ENCODE data around the gene TENT4B.
"Not testable (repeated sequence)": the region's sequence is repeated elsewhere in the genome, so short reads cannot be mapped to it uniquely, and the experiment has no call there.

The TENT4B gene

DNA sequence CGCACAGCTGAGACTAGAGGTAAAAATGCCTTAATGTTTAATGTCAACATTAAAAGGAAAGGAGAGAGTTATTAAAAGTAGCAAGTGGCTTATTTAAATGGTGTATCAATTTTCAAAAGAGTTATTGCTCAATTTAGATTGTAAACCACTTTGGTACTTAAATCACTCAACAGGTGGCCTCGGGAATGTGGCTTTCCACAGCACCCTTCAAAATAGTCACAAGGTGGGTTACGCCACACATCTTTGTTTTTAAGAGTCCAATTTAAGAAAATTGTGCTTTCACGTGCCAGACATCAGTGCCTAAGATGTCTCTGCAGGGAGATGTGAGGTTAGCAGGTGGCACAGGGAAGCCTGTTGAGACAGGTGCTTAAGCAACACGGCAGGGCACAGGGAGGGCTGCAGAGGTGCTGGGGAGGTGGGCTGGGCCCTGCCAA, 85.8 kb downstream of the TENT4B start:
- no peak for DNase-seq

DNA sequence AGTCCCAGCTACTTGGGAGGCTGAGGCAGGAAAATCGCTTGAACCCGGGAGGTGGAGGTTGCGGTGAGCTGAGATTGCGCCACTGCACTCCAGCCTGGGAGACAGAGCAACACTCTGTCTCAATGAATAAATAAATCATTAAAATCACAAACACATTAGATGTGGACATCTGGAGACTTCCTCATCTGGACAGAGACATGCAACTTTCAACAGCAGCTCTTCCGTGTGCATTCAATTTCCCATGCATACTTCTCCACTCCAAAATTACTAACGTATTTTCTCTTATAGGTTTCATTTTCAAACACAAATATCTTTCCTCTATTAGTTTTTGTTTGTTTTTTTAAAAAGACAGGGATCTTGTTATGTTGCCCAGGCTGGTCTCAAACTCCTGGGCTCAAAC, 89.9 kb downstream of the TENT4B start:
- not testable (repeated sequence) for DNase-seq

- DNase-seq = no peak
Measured at GRCh38 chr16:50244140-50244503, 91.0 kb downstream of the TENT4B start.

DNA sequence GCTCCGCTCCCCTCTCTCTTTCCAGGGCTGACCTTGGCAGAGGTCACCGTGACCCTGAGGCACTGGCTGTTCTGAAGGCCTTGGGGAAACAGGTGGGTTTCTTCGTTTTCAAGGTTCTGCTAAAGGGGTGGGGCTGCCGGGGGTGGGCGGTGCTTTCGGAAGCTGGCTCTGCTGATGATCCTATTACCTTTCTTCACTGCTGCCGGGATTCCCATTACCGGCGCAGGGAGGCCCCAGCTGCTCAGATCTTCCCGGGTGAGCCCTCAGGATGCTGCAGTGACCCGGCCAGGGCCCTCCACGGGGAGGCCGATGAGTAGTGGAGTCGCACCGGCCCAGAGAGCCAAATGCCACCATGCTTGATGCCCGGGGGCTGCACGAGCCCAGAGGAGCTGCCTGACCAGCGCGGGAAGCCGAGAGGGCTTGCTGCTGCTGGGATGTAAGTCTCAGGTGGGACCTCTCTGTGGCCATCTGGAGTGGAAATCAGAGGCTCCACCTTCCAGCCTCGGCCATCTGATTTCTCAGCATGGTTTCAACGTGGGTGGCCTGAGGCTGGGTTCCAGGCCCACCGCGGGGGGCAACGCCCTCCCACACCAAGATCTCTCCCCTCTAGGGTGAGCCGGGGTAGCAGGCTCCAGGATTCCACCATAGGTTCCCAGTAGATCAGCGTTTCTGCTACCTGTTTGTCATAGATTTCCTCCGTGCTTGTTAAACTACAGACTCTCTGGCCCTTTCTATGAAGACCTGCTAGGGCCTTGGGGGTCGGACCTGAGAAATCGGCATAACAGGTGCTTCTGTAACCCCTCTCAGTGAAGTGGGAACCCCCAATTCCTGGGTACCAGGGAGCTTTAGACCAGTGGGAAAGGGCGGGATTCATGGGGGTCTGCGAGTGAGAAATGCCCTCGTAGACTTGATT, 91.7 kb downstream of the TENT4B start:
- no peak for DNase-seq

- DNase-seq = peak; percentile 70
Measured at GRCh38 chr16:50245417-50246298, 92.6 kb downstream of the TENT4B start.

GRCh38 chr16:50246299-50247122, 93.4 kb downstream of the TENT4B start:
- no peak for DNase-seq

GRCh38 chr16:50247123-50247905, 94.2 kb downstream of the TENT4B start:
- DNase-seq = no peak

GRCh38 chr16:50247906-50248608, 95.0 kb downstream of the TENT4B start:
- no peak for DNase-seq

GRCh38 chr16:50248845-50249244, 95.7 kb downstream of the TENT4B start:
- no peak for DNase-seq

DNA sequence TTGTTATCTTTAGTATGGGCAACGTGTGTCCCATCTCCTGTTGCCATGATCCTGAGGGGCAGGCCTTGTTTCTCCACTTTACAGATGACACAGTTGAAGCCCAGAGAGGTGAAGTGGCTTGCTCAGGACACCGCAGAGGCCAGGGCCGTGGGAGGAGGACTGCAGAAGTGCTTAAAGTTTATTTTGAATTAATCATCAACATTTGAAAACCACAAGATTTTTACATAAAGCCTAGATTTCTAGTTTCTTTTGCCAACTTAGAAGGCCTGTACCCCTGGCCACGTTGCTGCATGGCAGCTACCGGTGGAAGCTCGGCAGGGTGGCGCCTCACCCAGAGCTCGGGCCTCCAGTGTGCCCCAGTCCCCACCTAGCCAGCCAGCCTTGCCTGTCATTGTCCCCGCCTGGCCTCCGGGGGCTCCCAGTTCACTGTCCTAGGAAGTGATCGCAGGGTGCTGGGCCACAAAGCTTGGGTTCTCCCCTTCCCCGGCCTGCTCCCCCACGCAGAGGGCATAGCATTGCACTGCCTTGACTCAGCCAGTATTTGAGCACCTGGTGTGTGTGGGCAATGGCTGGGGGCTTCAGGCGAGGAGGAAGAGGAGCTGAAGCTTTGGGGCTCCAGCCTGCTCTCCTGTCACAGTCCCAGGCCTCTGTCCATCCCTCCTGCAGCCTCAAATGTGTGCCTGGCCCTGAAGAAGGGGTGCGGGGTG, 98.4 kb downstream of the TENT4B start:
- no peak for DNase-seq

DNA sequence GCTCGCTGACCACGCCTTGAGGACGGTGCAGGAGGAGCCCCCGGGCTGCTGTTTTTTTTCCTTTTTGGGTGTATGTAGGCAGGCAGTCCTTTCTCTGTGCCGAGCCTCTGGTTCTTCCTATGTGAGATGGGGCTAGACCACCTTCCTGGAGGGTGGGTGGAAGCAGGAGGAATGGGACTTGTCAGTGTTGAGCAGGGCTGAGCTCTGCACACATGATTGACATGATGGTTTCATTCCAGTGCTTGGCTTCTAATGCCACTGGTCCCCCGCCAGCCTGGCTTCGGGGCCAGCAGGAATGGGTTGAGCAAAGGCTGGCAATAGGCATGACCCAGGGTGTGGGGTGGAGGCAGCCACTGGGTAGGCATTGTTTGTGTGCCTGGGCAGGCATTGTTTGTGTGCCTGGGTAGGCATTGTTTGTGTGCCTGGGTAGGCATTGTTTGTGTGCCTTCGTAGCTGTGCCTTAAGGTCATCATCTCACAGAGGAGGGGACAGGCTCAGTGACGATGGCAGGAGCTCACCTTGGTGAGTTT, 99.0 kb downstream of the TENT4B start:
- no peak for DNase-seq

- no peak for DNase-seq
Measured at GRCh38 chr16:50252874-50253513, 99.9 kb downstream of the TENT4B start.

- no peak for DNase-seq
Measured at GRCh38 chr16:50253514-50253910, 100.4 kb downstream of the TENT4B start.

GRCh38 chr16:50254072-50254471, 101.0 kb downstream of the TENT4B start:
- DNase-seq = no peak

- DNase-seq = no peak
Measured at GRCh38 chr16:50255538-50255937, 102.4 kb downstream of the TENT4B start.

DNA sequence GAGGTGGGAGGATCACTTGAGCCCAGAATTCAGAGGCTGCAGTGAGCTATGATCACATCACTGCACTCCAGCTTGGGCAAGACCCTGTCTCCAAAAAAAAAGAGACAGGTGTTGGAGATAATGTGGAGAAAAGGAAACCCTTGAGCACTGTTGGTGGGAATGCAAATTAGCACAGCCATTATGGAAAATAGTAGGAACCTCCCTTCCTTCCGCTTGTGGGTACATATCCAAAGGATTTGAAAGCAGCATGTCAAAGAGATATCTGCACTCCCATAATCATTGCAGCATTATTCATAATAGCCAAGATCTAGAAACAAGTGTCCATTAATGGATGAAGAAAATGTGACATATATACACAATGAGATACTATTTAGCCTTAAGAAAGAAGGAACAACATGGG, 103.5 kb downstream of the TENT4B start:
- no peak for DNase-seq

GRCh38 chr16:50257876-50258275, 104.8 kb downstream of the TENT4B start:
- no peak for DNase-seq

- DNase-seq = no peak
Measured at GRCh38 chr16:50259334-50260205, 106.5 kb downstream of the TENT4B start.
